Neutrophil (primary cell): ENCODE results near the gene FST.

Experiments
- H3K27ac ChIP-seq: fragments of 200-600 bp; sonication (generic); 2 replicates; pipeline ENCODE4 v1.5.1; 2016; ENCODE audit warnings: mild to moderate bottlenecking, moderate library complexity
- H3K27me3 ChIP-seq: fragments of 200-600 bp; sonication (generic); 2 replicates; pipeline ENCODE4 v1.6.0; 2016; ENCODE audit warnings: mild to moderate bottlenecking
- H3K36me3 ChIP-seq: fragments of 200-600 bp; sonication (generic); 2 replicates; pipeline ENCODE4 v1.5.1; 2017
- H3K4me1 ChIP-seq, 2 experiments: fragments of 200-600 bp in 1 of 2; sonication (generic) in 1 of 2; 1 replicate in 1 of 2; 2 replicates in 1 of 2; pipeline versions ENCODE4 v1.5.1 to v1.6.1; 2013 to 2016; ENCODE audit warnings: low read depth in 1 of 2, low read length in 1 of 2, mild to moderate bottlenecking in 1 of 2, moderate library complexity in 1 of 2; ENCODE audit not compliant: control insufficient read depth in 1 of 2, insufficient read depth in 1 of 2
- H3K4me3 ChIP-seq, 2 experiments: fragments of 200-600 bp in 1 of 2; sonication (generic) in 1 of 2; 1 replicate in 1 of 2; 2 replicates in 1 of 2; pipeline ENCODE4 v1.5.1; 2013 to 2016; ENCODE audit warnings: low read depth in 1 of 2, low read length in 1 of 2, mild to moderate bottlenecking in 1 of 2, moderate library complexity in 1 of 2
- H3K9me3 ChIP-seq: fragments of 200-600 bp; sonication (generic); 2 replicates; pipeline ENCODE4 v1.5.1; 2016
- TF ChIP-seq, protein P1 (sequence below): fragments of 200-600 bp; sonication (generic); IDR thresholded peaks from 2 replicates; pipeline ENCODE4 v1.5.1; 2016; ENCODE audit warnings: antibody characterized with exemption

The FST gene

DNA sequence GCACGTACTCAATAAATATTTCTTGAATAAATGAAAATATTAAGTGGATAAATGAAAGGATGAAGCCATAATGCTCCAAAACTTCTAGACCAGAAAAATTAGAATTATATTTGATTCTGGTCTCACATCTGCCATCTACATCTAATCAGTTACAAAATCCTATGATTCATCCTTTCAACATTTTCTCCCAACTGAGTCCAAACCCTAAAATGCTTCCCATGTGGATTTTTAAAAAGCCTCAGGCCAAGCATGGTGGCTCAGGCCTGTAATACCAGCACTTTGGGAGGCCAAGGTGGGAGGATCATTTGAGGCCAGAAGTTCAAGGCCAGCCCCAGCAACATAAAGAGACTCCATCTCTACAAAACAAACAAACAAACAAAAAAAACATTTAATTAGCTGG lies 31.6 kb upstream of the FST start:
- H3K4me3 ChIP-seq = no peak overlapping the region
- no peaks in the 10 kb centered on the region for H3K9me3 ChIP-seq
- H3K36me3 ChIP-seq = no peaks in the 10 kb centered on the region
- TF ChIP-seq, protein P1, sequence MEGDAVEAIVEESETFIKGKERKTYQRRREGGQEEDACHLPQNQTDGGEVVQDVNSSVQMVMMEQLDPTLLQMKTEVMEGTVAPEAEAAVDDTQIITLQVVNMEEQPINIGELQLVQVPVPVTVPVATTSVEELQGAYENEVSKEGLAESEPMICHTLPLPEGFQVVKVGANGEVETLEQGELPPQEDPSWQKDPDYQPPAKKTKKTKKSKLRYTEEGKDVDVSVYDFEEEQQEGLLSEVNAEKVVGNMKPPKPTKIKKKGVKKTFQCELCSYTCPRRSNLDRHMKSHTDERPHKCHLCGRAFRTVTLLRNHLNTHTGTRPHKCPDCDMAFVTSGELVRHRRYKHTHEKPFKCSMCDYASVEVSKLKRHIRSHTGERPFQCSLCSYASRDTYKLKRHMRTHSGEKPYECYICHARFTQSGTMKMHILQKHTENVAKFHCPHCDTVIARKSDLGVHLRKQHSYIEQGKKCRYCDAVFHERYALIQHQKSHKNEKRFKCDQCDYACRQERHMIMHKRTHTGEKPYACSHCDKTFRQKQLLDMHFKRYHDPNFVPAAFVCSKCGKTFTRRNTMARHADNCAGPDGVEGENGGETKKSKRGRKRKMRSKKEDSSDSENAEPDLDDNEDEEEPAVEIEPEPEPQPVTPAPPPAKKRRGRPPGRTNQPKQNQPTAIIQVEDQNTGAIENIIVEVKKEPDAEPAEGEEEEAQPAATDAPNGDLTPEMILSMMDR = no peak
- H3K27ac ChIP-seq = no peak overlapping the region
- peaks cover 3% of the 10 kb centered on the region for H3K27me3 ChIP-seq
- H3K4me1 ChIP-seq = no peaks in the 10 kb centered on the region

DNA sequence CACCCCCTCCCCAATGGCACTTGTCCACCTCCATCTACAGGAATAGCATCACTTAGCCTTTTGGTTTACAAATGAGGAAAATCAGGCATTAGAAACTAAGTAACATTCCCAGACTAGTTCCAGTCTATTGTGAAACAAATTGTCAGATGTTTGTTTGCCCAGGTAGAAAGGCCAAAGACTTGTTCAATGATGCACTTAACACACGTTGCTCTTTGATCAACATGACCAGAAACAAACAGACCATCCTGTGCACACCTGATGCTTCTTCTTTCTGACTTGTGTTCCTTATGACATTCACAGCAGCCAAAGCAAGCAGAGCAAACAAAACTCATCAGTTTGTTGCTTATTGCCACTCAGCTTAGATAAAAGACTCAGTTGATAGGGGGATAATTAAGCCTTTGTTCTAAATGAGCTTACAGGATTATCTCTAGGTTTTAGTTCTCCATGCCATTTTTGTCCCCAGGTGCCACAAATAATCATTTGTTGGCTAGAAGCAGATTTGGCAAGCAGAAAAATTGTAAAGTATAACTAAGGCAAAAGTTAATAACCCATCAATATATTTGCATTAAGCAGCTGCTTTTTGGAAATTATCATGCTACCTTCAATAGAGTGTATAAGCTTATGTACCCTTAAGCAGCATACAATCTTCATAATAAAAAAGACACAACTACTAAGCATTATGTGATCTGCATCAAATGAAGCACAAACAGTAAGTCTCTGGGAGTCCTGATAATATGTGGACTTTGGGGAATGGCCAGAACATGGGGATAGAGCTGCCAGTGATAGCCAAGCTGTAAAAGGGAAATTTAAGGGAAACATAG lies 26.3 kb upstream of the FST start:
- Histone ChIP-seq H3K9me3 (no peaks in the 10 kb centered on the region), H3K27me3 (peaks cover 7% of the 10 kb centered on the region), H3K27ac (no peak overlapping the region), H3K4me1 (no peaks in the 10 kb centered on the region), H3K4me3 (no peak overlapping the region), H3K36me3 (no peaks in the 10 kb centered on the region)
- TF ChIP-seq, protein P1 = no peak

DNA sequence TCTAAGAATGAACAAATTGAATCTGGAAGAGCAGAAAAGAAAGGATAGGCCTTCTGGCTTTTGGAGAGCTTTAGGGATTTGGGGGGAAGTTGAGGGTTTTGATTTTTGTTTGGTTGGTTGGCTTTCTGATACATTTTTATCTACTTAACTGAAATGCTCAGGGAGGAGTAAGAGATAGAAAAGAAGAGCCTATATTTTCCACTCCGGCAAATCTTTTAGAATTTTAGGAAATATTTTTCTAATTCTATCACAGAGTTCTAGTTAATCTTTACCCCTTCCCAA lies 25.8 kb upstream of the FST start:
- no peak overlapping the region for H3K4me3 ChIP-seq
- no peaks in the 10 kb centered on the region for H3K9me3 ChIP-seq
- H3K4me1 ChIP-seq = no peaks in the 10 kb centered on the region
- TF ChIP-seq, protein P1 = no peak
- H3K27me3 ChIP-seq = peaks cover 7% of the 10 kb centered on the region
- H3K36me3 ChIP-seq = no peaks in the 10 kb centered on the region
- H3K27ac ChIP-seq = no peak overlapping the region

DNA sequence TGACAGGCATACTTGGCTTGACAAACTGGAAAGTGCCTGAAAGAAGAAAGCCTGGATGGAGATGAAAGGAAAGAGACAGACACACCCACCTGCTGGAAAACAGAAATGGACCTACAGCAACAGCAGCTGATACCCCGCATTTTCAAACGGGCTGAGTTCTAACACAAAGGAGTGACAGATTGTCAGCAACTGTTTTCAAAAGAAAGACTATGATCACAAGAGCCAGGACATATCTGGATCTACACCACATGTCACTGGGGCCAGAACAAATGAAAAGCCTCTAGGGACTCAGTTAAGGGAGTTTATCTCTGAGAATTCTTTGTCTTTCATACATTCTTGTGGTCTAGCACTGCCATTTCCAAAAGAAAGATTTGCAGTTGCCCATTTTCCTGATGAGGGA lies 24.1 kb upstream of the FST start:
- no peaks in the 10 kb centered on the region for H3K36me3 ChIP-seq
- no peaks in the 10 kb centered on the region for H3K4me1 ChIP-seq
- H3K4me3 ChIP-seq = no peak overlapping the region
- TF ChIP-seq, protein P1 = no peak
- peaks cover 7% of the 10 kb centered on the region for H3K27me3 ChIP-seq
- H3K9me3 ChIP-seq = no peaks in the 10 kb centered on the region
- H3K27ac ChIP-seq = no peak overlapping the region

DNA sequence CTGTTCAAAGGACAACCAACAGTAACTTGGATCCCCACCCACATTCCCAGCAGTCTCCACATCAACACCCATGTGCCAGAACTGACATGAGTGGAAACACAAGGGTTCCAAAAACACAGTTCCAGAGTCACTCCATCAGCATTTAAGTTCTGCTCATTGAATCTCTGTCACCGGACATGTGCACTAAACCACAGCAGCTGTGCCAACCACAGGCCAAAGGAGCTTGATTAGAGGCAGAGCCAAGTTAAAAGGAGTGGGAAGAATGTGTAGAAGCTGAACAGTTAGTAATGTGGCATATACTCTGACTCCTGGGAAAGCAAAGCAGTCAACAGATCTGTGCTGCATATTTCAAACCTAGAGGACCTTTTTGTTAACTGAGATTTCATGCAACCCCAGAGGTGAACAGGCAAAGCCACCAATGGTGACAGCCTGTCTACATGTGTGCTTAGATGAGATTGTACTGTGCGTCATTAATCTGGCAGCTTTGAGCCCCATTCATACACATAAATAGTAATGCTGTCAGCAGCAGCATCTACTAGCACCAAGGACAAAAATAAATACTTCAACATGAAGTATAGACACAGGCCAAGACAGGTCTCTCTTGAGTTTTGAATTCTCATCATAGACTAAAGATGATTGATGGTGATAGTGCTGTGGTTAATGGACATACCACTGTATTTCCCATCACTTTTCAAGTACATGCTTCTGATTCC lies 16.4 kb upstream of the FST start:
- TF ChIP-seq, protein P1 = no peak
- Histone ChIP-seq H3K36me3 (no peaks in the 10 kb centered on the region), H3K27me3 (peaks cover 48% of the 10 kb centered on the region), H3K27ac (no peak overlapping the region), H3K9me3 (no peaks in the 10 kb centered on the region), H3K4me3 (no peak overlapping the region), H3K4me1 (no peaks in the 10 kb centered on the region)
